ENCODE measurements around the gene BLTP3A.
"Not testable (repeated sequence)": the region's sequence is repeated elsewhere in the genome, so short reads cannot be mapped to it uniquely, and the experiment has no call there.

The BLTP3A gene

DNA sequence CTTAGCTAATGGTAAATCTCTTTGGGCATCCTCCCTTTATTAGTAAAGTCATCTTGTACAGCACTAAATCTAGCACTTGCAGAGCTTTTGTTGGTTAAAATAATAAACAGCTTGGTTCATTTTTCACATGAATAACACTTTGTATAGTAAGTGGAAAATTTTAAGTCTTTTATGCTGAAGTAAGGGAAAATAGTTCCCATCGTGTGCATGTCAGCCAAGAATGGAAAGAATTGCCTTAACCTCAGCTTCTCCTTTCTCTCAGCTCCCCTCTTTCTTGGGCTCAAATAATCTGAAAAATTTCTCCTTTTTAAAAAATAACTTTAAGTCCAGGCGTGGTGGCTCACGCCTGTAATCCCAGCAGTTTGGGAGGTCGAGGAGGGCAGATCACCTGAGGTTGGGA, 18.0 kb upstream of the BLTP3A start:
- Mint-ChIP-seq H3K9me3 (no peaks in the 10 kb centered on the region), H3K27ac (no peak overlapping the region), H3K27me3 (no peaks in the 10 kb centered on the region), H3K36me3 (ENCODE audit: low read depth) (peaks cover 58% of the 10 kb centered on the region), H3K4me1 (peaks cover 21% of the 10 kb centered on the region), H3K4me3 (no peak overlapping the region)
- ATAC-seq, result no peak
- DNase-seq, result no peak

- Mint-ChIP-seq H3K4me1 (peaks cover 16% of the 10 kb centered on the region), H3K27ac (no peak overlapping the region), H3K9me3 (no peaks in the 10 kb centered on the region), H3K36me3 (ENCODE audit: low read depth) (peaks cover 50% of the 10 kb centered on the region), H3K4me3 (no peak overlapping the region), H3K27me3 (no peaks in the 10 kb centered on the region)
- DNase-seq (no peak), ATAC-seq (no peak)
These were observed 16.9 kb upstream of the BLTP3A start for GRCh38 chr6:34774967-34775366.

- not testable (repeated sequence) for H3K4me3 Mint-ChIP-seq; H3K27me3 Mint-ChIP-seq; H3K36me3 Mint-ChIP-seq (ENCODE audit: low read depth); H3K27ac Mint-ChIP-seq; ATAC-seq; DNase-seq; H3K9me3 Mint-ChIP-seq; H3K4me1 Mint-ChIP-seq
These were observed 6.5 kb upstream of the BLTP3A start for GRCh38 chr6:34785375-34785774.

DNA sequence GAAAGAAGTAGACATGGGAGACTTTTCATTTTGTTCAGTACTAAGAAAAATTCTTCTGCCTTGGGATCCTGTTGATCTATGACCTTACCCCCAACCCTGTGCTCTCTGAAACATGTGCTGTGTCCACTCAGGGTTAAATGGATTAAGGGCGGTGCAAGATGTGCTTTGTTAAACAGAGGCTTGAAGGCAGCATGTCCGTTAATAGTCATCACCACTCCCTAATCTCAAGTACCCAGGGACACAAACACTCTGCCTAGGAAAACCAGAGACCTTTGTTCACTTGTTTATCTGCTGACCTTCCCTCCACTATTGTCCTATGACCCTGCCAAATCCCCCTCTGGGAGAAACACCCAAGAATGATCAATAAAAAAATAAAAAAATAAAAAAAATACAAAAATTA, 4.7 kb upstream of the BLTP3A start:
- not testable (repeated sequence) for H3K9me3 Mint-ChIP-seq; H3K36me3 Mint-ChIP-seq (ENCODE audit: low read depth); H3K27ac Mint-ChIP-seq; DNase-seq; H3K27me3 Mint-ChIP-seq; H3K4me3 Mint-ChIP-seq; H3K4me1 Mint-ChIP-seq; ATAC-seq

GRCh38 chr6:34788111-34788510, 3.8 kb upstream of the BLTP3A start:
- Mint-ChIP-seq H3K36me3 (ENCODE audit: low read depth) (no peaks in the 10 kb centered on the region), H3K4me1 (peaks cover 11% of the 10 kb centered on the region)

GRCh38 chr6:34791164-34791700, 651 bp upstream of the BLTP3A start:
- Mint-ChIP-seq H3K36me3 (ENCODE audit: low read depth) (no peaks in the 10 kb centered on the region), H3K27me3 (no peaks in the 10 kb centered on the region), H3K4me1 (peaks cover 22% of the 10 kb centered on the region), H3K9me3 (no peaks in the 10 kb centered on the region), H3K27ac (peak overlapping the region; percentile 93), H3K4me3 (peak overlapping the region; percentile 97)
- ATAC-seq (peak; percentile 25), DNase-seq (peak; percentile 59)

More at GRCh38 chr6:34788111-34788510, 3.8 kb upstream of the BLTP3A start:
- Mint-ChIP-seq H3K27ac (no peak overlapping the region), H3K9me3 (no peaks in the 10 kb centered on the region), H3K4me3 (no peak overlapping the region), H3K27me3 (no peaks in the 10 kb centered on the region)
- DNase-seq (no peak), ATAC-seq (no peak)

GRCh38 chr6:34792605-34793500, 970 bp downstream of the BLTP3A start:
- no peaks in the 10 kb centered on the region for H3K9me3 Mint-ChIP-seq
- DNase-seq (peak; percentile 11), ATAC-seq (peak; percentile 2)
- peaks cover 22% of the 10 kb centered on the region for H3K4me1 Mint-ChIP-seq
- H3K36me3 Mint-ChIP-seq (ENCODE audit: low read depth), result no peaks in the 10 kb centered on the region
- H3K4me3 Mint-ChIP-seq, result peak overlapping the region; percentile 97
- no peaks in the 10 kb centered on the region for H3K27me3 Mint-ChIP-seq
- H3K27ac Mint-ChIP-seq, result peak overlapping the region; percentile 97

DNA sequence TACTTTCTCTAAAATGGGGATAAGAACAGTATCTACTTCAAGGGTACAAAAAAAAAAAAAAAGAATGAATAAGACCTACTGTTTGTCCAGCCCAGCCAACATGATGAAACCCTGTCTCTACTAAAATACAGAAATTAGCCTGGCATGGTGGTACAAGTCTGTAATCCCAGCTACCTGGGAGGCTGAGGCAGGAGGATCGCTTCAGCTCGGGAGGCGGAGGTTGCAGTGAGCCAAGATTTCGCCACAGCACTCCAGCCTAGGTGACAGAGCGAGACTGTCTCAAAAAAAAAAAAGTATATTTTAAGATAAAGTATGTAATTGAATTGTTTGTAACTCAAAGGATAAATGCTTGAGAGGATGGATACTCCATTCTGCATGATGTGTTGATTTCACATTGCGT, 2.0 kb downstream of the BLTP3A start:
- Mint-ChIP-seq H3K4me1 (peaks cover 22% of the 10 kb centered on the region), H3K27me3 (no peaks in the 10 kb centered on the region), H3K36me3 (ENCODE audit: low read depth) (no peaks in the 10 kb centered on the region), H3K4me3 (peak overlapping the region; percentile 97), H3K27ac (no peak overlapping the region), H3K9me3 (no peaks in the 10 kb centered on the region)
- no peak for ATAC-seq
- no peak for DNase-seq

DNA sequence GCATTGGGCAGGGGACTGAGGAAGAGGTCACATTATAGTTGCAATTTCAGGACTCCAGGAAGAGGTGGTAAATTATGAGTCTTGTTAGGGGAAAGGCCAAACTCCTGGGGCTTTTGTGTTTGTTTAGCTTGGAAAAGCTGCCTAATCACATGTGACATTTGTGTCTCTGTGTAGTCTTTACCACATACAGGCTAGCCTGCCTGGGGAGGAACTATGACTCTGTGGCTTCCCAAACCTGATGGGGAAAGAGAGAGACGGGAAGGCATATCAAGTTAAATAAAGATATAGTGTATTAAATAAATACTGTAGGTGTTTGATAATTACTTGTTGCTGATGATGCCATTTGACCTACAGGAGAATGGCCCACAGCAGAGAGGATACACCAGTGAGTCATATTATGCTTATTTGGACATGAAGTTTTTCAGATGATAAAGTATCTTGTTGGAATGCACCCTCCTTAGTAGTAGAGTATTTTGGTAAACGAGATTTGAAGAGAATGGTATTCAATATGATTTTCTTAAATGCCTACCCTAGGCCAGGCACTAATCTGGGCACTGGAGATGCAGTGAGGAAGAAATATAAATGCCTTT, 4.0 kb downstream of the BLTP3A start:
- Mint-ChIP-seq H3K27me3 (no peaks in the 10 kb centered on the region), H3K4me3 (no peak overlapping the region), H3K4me1 (peaks cover 20% of the 10 kb centered on the region), H3K36me3 (ENCODE audit: low read depth) (no peaks in the 10 kb centered on the region), H3K9me3 (no peaks in the 10 kb centered on the region), H3K27ac (no peak overlapping the region)
- DNase-seq, result no peak
- ATAC-seq, result no peak

DNA sequence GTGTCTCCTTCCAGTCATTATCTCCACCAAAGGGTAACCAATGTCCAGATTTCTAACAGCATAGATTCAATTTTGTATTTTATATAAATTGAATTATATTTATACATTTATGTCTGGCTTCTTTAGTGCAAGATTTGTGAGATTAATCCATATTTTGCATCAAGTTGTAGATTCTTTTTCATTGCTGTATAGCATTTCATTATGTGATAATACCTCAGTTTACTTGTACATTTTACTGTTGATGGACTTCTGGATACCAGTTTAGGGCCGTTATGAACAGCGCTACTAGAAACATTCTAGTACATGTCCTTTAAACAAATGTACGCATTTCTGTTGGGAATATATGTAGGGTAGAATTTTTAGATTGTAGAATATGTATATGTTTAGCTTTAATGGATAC, 6.2 kb downstream of the BLTP3A start:
- ATAC-seq, result no peak
- H3K4me3 Mint-ChIP-seq, result no peak overlapping the region
- H3K27me3 Mint-ChIP-seq, result no peaks in the 10 kb centered on the region
- H3K9me3 Mint-ChIP-seq, result no peaks in the 10 kb centered on the region
- no peaks in the 10 kb centered on the region for H3K36me3 Mint-ChIP-seq (ENCODE audit: low read depth)
- H3K27ac Mint-ChIP-seq, result no peak overlapping the region
- DNase-seq, result no peak
- H3K4me1 Mint-ChIP-seq, result peaks cover 12% of the 10 kb centered on the region

DNA sequence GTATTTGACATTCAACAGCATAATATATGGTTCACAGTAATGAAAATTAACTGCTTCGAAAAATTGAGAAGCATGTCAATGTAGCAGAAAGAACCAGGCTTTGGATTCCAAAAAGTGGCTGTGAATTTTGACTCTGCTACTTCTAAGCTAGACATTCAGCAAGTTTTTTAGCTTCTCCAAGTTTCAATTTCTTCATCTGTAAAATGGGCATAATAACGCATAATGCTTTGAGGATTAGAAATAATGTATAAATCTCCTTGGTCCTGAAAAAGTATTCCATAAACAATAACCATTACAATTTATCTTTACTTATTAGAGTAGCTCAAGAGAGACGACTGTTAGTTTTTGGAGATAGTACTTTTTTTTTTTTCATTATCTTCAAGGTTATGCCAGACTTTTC, 7.7 kb downstream of the BLTP3A start:
- DNase-seq, result no peak
- no peaks in the 10 kb centered on the region for H3K9me3 Mint-ChIP-seq
- H3K4me3 Mint-ChIP-seq, result no peak overlapping the region
- H3K27ac Mint-ChIP-seq, result no peak overlapping the region
- no peaks in the 10 kb centered on the region for H3K36me3 Mint-ChIP-seq (ENCODE audit: low read depth)
- no peaks in the 10 kb centered on the region for H3K27me3 Mint-ChIP-seq
- no peak for ATAC-seq
- peaks cover 3% of the 10 kb centered on the region for H3K4me1 Mint-ChIP-seq

- DNase-seq (no peak), ATAC-seq (no peak)
- no peaks in the 10 kb centered on the region for H3K36me3 Mint-ChIP-seq (ENCODE audit: low read depth)
- no peaks in the 10 kb centered on the region for H3K9me3 Mint-ChIP-seq
- no peaks in the 10 kb centered on the region for H3K4me1 Mint-ChIP-seq
- no peaks in the 10 kb centered on the region for H3K27me3 Mint-ChIP-seq
- no peak overlapping the region for H3K4me3 Mint-ChIP-seq
- no peak overlapping the region for H3K27ac Mint-ChIP-seq
These were observed 12.7 kb downstream of the BLTP3A start for GRCh38 chr6:34804543-34804942.

- not testable (repeated sequence) for H3K36me3 Mint-ChIP-seq (ENCODE audit: low read depth)
These were observed 13.2 kb downstream of the BLTP3A start for GRCh38 chr6:34805074-34805473.

DNA sequence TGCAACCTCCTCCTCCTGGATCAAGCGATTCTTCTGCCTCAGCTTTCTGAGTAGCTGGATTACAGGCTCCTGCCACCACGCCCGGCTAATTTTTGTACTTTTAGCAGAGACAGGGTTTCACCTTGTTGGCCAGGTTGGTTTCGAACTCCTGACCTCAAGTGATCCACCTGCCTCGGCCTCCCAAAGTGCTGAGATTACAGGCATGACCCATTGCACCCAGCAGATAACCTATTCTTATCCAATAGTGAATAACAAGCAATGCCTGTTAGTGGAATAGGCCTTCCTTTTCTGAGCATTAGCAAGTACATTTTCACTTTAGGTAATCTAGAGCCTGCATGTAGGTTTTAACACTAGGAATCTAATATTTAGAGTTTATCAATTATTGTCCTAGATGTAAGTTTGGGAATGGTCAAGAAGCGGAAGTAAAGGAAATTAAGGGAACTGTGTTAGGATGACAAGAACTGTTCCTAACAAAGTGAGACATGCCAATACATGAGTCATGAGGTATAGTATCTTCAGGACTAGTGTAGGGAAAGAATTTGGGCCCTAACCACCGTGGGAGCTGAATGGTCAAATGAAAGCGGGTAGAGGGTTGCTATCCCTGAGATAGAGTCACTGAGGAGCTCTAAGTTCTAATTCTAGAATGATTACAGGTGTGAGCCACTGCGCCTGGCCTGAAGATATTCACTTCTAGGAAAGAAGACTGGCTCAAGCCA, 15.0 kb downstream of the BLTP3A start:
- H3K36me3 Mint-ChIP-seq (ENCODE audit: low read depth), result no peaks in the 10 kb centered on the region
- H3K27me3 Mint-ChIP-seq, result no peaks in the 10 kb centered on the region
- DNase-seq, result no peak
- peaks cover 18% of the 10 kb centered on the region for H3K4me1 Mint-ChIP-seq
- no peaks in the 10 kb centered on the region for H3K9me3 Mint-ChIP-seq
- no peak overlapping the region for H3K4me3 Mint-ChIP-seq
- no peak for ATAC-seq
- no peak overlapping the region for H3K27ac Mint-ChIP-seq

More at GRCh38 chr6:34805074-34805473, 13.2 kb downstream of the BLTP3A start:
- H3K27me3 Mint-ChIP-seq, ATAC-seq, H3K4me1 Mint-ChIP-seq, H3K9me3 Mint-ChIP-seq, DNase-seq, H3K27ac Mint-ChIP-seq, H3K4me3 Mint-ChIP-seq: not testable (repeated sequence)
